ENCODE results near the gene SLC25A14.
"Not testable (repeated sequence)": the region's sequence is repeated elsewhere in the genome, so short reads cannot be mapped to it uniquely, and the experiment has no call there.

The SLC25A14 gene

GRCh38 chrX:130339408-130340222 is at the start of gene SLC25A14:
Gene SLC25A14 (plus strand): TSS chrX:130339919. CDS start chrX:130340279, 360 bp downstream.
- peak; percentile 13 to 51 for DNase-seq (ENCODE audit: low read depth in 2 of 2, low spot score in 1 of 2)

GRCh38 chrX:130295519-130296296 is 44.0 kb upstream of the SLC25A14 start:
- DNase-seq (ENCODE audit: low read depth in 2 of 2, low spot score in 1 of 2) = no peak

- DNase-seq (ENCODE audit: low read depth in 2 of 2, low spot score in 1 of 2) = no peak
These were observed 43.4 kb upstream of the SLC25A14 start for GRCh38 chrX:130296297-130296678.

GRCh38 chrX:130296743-130297142 is 43.0 kb upstream of the SLC25A14 start:
- DNase-seq (ENCODE audit: low read depth in 2 of 2, low spot score in 1 of 2) = no peak

- DNase-seq (ENCODE audit: low read depth in 2 of 2, low spot score in 1 of 2) = no peak
These were observed 40.3 kb upstream of the SLC25A14 start for GRCh38 chrX:130299279-130300009.

- no peak for DNase-seq (ENCODE audit: low read depth in 2 of 2, low spot score in 1 of 2)
These were observed 39.8 kb upstream of the SLC25A14 start for GRCh38 chrX:130300010-130300282.

- DNase-seq (ENCODE audit: low read depth in 2 of 2, low spot score in 1 of 2) = no peak
These were observed 38.3 kb upstream of the SLC25A14 start for GRCh38 chrX:130301405-130301804.

- DNase-seq (ENCODE audit: low read depth in 2 of 2, low spot score in 1 of 2) = no peak
These were observed 37.7 kb upstream of the SLC25A14 start for GRCh38 chrX:130301977-130302376.

- no peak for DNase-seq (ENCODE audit: low read depth in 2 of 2, low spot score in 1 of 2)
These were observed 34.9 kb upstream of the SLC25A14 start for GRCh38 chrX:130304587-130305368.

GRCh38 chrX:130319886-130320285 is 19.8 kb upstream of the SLC25A14 start:
- DNase-seq (ENCODE audit: low read depth in 2 of 2, low spot score in 1 of 2) = not testable (repeated sequence)

GRCh38 chrX:130321550-130321949 is 18.2 kb upstream of the SLC25A14 start:
- DNase-seq (ENCODE audit: low read depth in 2 of 2, low spot score in 1 of 2) = no peak

- no peak for DNase-seq (ENCODE audit: low read depth in 2 of 2, low spot score in 1 of 2)
These were observed 9.6 kb upstream of the SLC25A14 start for GRCh38 chrX:130330146-130330545.

- DNase-seq (ENCODE audit: low read depth in 2 of 2, low spot score in 1 of 2) = peak in 1 of 2 donors; percentile 0
These were observed 9.0 kb upstream of the SLC25A14 start for GRCh38 chrX:130330706-130331105.

GRCh38 chrX:130336531-130336930 is 3.2 kb upstream of the SLC25A14 start:
- DNase-seq (ENCODE audit: low read depth in 2 of 2, low spot score in 1 of 2) = no peak

- not testable (repeated sequence) for DNase-seq (ENCODE audit: low read depth in 2 of 2, low spot score in 1 of 2)
These were observed 850 bp upstream of the SLC25A14 start for GRCh38 chrX:130338869-130339268.

GRCh38 chrX:130340271-130340670 is 552 bp downstream of the SLC25A14 start:
- DNase-seq (ENCODE audit: low read depth in 2 of 2, low spot score in 1 of 2) = no peak

GRCh38 chrX:130343411-130343810 is 3.7 kb downstream of the SLC25A14 start:
- DNase-seq (ENCODE audit: low read depth in 2 of 2, low spot score in 1 of 2) = no peak

GRCh38 chrX:130347321-130347720 is 7.6 kb downstream of the SLC25A14 start:
- no peak for DNase-seq (ENCODE audit: low read depth in 2 of 2, low spot score in 1 of 2)

- no peak for DNase-seq (ENCODE audit: low read depth in 2 of 2, low spot score in 1 of 2)
These were observed 11.8 kb downstream of the SLC25A14 start for GRCh38 chrX:130351567-130351966.

- not testable (repeated sequence) for DNase-seq (ENCODE audit: low read depth in 2 of 2, low spot score in 1 of 2)
These were observed 12.3 kb downstream of the SLC25A14 start for GRCh38 chrX:130352050-130352449.

GRCh38 chrX:130376077-130376476 is 36.4 kb downstream of the SLC25A14 start:
- no peak for DNase-seq (ENCODE audit: low read depth in 2 of 2, low spot score in 1 of 2)

Measured in stimulated activated CD8-positive, alpha-beta memory T cell treated with anti-CD3 and anti-CD28 coated beads, Interleukin-4, amount 100 ng/mL, for 1 hour (primary cell).